A673 (cell line): ENCODE results near the gene FAXC.

ENCODE experiments used
- CTCF ChIP-seq: fragments of 300-800, 200-600 bp; sonication (generic); conservative IDR thresholded peaks from 2 replicates; pipeline ENCODE4 v1.5.1; 2017; ENCODE audit warnings: low read depth, mild to moderate bottlenecking, antibody characterized with exemption, low read length, moderate library complexity, mixed read lengths
- EZH2 ChIP-seq: fragments of 200-600 bp; sonication (generic); IDR thresholded peaks from 2 replicates; pipeline ENCODE4 v1.6.1; 2017; ENCODE audit warnings: borderline replicate concordance, low read depth, mild to moderate bottlenecking, mixed read lengths, antibody characterized with exemption, low read length; ENCODE audit not compliant: poor library complexity, severe bottlenecking

DNA sequence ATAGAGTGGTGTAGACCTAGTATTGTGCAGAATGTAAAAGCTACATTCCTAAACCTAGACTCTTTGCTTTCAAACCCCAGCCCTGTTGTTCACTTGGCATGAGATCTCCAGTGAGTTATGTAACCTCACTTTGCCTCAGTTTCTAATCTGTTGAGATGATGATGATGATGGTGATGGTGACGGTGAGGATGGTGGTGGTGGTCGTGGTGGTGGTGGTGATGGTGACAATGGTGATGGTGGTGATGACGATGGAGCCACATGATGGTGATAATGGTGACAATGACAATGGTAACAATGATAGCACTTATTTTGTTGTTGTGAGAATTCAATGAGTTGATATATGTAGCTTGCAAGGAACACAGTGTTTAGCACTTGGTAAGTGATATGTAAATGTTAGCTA, 80.3 kb downstream of the FAXC start:
- TF ChIP-seq CTCF (no peak), EZH2 (no peak)
